ACC112 (cell line): Measurements from ENCODE around the gene TMEM132E.
A peak's percentile ranks its signal among the peaks of the same experiment; 100 is the strongest.

Experiments used
- H2AFZ ChIP-seq: fragments of 200-600 bp; sonication (generic); one replicate; pipeline ENCODE4 v1.6.0; 2017; ENCODE audit warnings: antibody characterized with exemption, low read length; ENCODE audit not compliant: unreplicated experiment
- H3K27ac ChIP-seq: fragments of 200-600 bp; sonication (generic); 2 replicates; pipeline ENCODE4 v1.5.1; 2014; ENCODE audit warnings: low read depth, mild to moderate bottlenecking, antibody characterized with exemption, low read length, moderate library complexity
- H3K27me3 ChIP-seq: fragments of 200-600 bp; sonication (generic); 2 replicates; pipeline ENCODE4 v1.6.1; 2014; ENCODE audit warnings: mild to moderate bottlenecking, antibody characterized with exemption, low read length, moderate library complexity, mixed read lengths; ENCODE audit not compliant: insufficient read depth
- H3K36me3 ChIP-seq: fragments of 200-600 bp; sonication (generic); 2 replicates; pipeline ENCODE4 v1.6.1; 2016; ENCODE audit warnings: mild to moderate bottlenecking, antibody characterized with exemption, low read length, moderate library complexity, mixed read lengths; ENCODE audit not compliant: insufficient read depth
- H3K4me1 ChIP-seq: fragments of 200-600 bp; sonication (generic); one replicate; pipeline ENCODE4 v1.6.1; 2016; ENCODE audit warnings: low read length, mixed read lengths; ENCODE audit not compliant: insufficient read depth, unreplicated experiment, control insufficient read depth
- H3K4me3 ChIP-seq: fragments of 200-600 bp; sonication (generic); 2 replicates; pipeline ENCODE4 v1.5.1; 2014; ENCODE audit warnings: mild to moderate bottlenecking, low read depth, low read length
- H3K79me2 ChIP-seq: fragments of 200-600 bp; sonication (generic); one replicate; pipeline ENCODE4 v1.6.0; 2016; ENCODE audit warnings: low read length; ENCODE audit not compliant: control insufficient read depth, unreplicated experiment, insufficient read depth

The TMEM132E gene

GRCh38 chr17:34570506-34570905 lies 8.9 kb upstream of the TMEM132E start:
- Histone ChIP-seq H2AFZ (no peak overlapping the region), H3K27me3 (peaks cover 67% of the 10 kb centered on the region), H3K79me2 (no peaks in the 10 kb centered on the region), H3K4me3 (no peak overlapping the region), H3K4me1 (no peaks in the 10 kb centered on the region), H3K36me3 (no peaks in the 10 kb centered on the region), H3K27ac (no peak overlapping the region)

DNA sequence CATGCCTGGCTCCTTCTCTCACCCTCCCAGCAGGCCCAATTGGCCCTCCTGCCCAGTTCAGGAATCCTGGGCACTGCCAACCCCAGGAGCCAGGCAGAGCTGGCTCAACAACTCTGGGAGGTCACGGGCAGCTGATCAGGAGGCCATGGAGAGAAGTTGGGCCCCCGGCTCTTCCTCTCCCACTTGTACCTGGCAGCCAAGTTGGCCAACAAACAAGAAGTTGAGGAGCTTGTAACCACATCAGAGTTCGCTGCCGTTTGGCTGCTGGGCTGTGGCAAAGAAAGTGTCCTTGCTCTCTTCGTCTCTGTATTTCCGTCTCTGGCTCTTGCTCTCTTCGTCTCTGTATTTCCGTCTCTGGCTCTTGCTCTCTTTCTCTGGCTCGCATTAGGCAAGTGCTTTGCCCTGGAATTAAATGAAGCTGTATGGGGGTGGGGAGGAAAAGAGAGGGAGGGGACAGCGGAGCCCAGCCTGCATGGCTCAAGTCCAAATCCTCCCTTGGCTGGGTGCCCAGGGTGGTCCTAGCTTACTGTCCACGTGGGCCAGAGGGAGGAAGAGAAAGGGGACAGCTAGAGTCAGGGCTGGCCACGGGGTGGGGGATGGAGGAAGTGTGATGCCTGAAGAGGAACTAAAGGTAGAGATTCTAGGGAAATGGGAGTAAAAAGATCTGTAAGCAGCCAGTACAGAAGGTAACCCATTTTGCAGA lies 7.8 kb upstream of the TMEM132E start:
- no peak overlapping the region for H3K27ac ChIP-seq
- peaks cover 73% of the 10 kb centered on the region for H3K27me3 ChIP-seq

DNA sequence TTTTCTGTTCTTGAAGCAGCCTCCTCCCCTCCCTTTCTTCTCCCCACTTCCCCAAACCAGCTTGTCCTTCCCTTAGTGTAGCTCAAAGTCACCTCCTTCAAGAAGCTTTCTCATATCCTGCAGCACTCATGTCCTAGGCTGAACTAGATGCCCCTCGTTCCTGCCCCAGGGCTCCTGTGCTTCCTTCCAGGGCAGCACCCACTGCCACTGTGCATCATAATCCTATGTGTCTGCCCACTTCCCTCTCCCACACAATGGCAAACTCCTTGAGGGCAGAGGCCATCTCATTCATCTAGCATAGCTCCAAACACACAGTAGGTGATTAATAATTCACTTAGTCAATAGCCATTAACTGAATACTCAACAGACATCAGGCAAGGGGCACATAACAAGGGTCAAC lies 6.9 kb upstream of the TMEM132E start:
- H2AFZ ChIP-seq, result no peak overlapping the region
- no peak overlapping the region for H3K4me3 ChIP-seq
- H3K36me3 ChIP-seq, result no peaks in the 10 kb centered on the region
- H3K4me1 ChIP-seq, result no peaks in the 10 kb centered on the region
- peaks cover 79% of the 10 kb centered on the region for H3K27me3 ChIP-seq
- H3K27ac ChIP-seq, result no peak overlapping the region
- H3K79me2 ChIP-seq, result no peaks in the 10 kb centered on the region

More for the DNA sequence above, 7.8 kb upstream of the TMEM132E start:
- Histone ChIP-seq H3K4me1 (no peaks in the 10 kb centered on the region), H3K4me3 (no peak overlapping the region), H2AFZ (no peak overlapping the region), H3K79me2 (no peaks in the 10 kb centered on the region), H3K36me3 (no peaks in the 10 kb centered on the region)

DNA sequence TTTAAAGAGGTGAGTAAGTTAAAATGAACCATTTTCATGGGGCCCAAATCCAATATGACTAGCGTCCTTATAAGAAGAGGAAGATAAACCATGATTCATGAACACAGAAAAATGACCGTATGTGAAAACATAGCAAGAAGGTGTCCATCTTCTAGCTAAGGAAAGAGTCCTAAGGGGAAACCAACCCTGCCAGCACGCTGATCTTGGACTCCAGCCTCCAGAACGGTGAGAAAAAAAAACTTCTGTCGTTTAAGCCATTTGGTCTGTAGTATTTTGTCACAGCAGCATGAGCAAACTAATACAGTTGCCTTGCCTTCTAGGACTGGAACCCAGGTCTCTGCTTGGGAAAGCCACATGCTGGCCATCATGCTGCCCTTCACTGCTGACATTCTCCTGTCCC lies 4.2 kb upstream of the TMEM132E start:
- Histone ChIP-seq H3K4me3 (no peak overlapping the region), H3K4me1 (no peaks in the 10 kb centered on the region), H3K27me3 (peaks cover 88% of the 10 kb centered on the region), H3K36me3 (no peaks in the 10 kb centered on the region), H3K27ac (no peak overlapping the region), H2AFZ (no peak overlapping the region), H3K79me2 (no peaks in the 10 kb centered on the region)

- Histone ChIP-seq H3K79me2 (no peaks in the 10 kb centered on the region), H3K4me1 (no peaks in the 10 kb centered on the region), H3K27me3 (peaks cover 92% of the 10 kb centered on the region), H3K4me3 (no peak overlapping the region), H3K36me3 (no peaks in the 10 kb centered on the region), H2AFZ (no peak overlapping the region), H3K27ac (no peak overlapping the region)
Measured at GRCh38 chr17:34578016-34578415, 1.4 kb upstream of the TMEM132E start.

DNA sequence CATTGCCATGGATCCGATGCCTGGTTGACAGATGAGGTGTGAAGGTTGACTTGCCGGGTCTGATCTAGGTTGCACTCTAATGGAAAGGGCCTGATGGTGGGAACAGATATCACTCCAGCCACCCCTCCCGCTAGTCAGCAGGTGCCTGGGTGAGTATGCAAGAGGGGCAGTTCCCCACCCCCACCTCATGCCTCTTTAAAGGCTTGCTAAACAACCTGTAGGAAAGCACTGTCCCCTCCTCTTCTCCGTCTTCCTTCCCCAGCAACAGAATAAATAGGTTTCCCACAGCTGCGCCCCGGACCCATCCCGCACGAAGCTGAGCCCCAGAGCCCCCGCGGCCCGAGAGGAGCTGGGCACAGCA lies 746 bp upstream of the TMEM132E start:
- Histone ChIP-seq H3K4me3 (peak overlapping the region; percentile 49), H3K27ac (no peak overlapping the region), H2AFZ (no peak overlapping the region), H3K27me3 (peaks cover 92% of the 10 kb centered on the region), H3K36me3 (no peaks in the 10 kb centered on the region), H3K4me1 (no peaks in the 10 kb centered on the region), H3K79me2 (no peaks in the 10 kb centered on the region)

GRCh38 chr17:34579979-34580684 lies 750 bp downstream of the TMEM132E start:
- H3K4me1 ChIP-seq, result no peaks in the 10 kb centered on the region
- no peaks in the 10 kb centered on the region for H3K79me2 ChIP-seq
- H3K27ac ChIP-seq, result no peak overlapping the region
- peak overlapping the region; percentile 49 for H3K4me3 ChIP-seq
- no peaks in the 10 kb centered on the region for H3K36me3 ChIP-seq
- no peak overlapping the region for H2AFZ ChIP-seq
- peaks cover 95% of the 10 kb centered on the region for H3K27me3 ChIP-seq

DNA sequence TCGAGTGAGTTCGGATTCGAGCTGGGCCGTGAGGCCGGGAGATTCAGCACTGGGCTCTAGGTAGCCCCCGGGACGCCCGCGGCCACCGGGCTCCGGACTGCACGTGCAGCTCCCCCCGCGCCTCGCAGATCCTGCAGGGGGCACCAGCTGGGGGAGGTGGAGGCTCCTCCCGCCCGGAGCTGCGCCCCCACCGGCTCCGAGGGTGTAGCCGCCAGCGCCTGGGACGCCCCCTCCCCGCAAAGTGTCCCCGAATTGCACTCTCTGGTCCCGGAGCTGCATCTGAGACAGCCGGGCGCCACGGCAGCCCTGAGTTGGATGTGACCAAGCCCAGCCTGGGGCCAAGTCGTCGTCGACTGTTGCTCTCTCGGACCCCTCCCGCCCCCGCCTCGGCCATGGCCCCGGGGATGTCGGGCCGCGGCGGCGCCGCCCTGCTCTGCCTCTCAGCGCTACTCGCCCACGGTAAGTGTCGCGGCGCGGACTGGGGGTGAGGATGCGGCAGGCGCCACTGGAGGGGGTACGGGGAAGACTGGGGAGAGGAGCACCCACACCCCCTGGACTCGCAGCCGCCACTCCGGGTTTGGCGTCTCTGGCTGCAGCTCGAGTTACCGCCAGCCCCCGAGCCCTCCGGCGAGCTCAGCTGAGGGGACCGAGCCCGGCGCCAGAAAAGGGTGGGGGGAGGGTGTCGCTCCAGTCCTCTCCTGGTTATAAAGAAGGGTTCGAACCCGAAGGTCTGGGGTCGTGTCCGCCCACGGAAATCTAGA lies 1.5 kb downstream of the TMEM132E start:
- Histone ChIP-seq H3K36me3 (no peaks in the 10 kb centered on the region), H3K4me3 (peak overlapping the region; percentile 49; the same call in 1 of the 2 replicates), H3K27ac (no peak overlapping the region), H3K27me3 (peaks cover 95% of the 10 kb centered on the region), H3K79me2 (no peaks in the 10 kb centered on the region), H2AFZ (no peak overlapping the region), H3K4me1 (no peaks in the 10 kb centered on the region)

- no peaks in the 10 kb centered on the region for H3K36me3 ChIP-seq
- peaks cover 100% of the 10 kb centered on the region for H3K27me3 ChIP-seq
- no peaks in the 10 kb centered on the region for H3K79me2 ChIP-seq
- no peak overlapping the region for H3K27ac ChIP-seq
- H2AFZ ChIP-seq, result no peak overlapping the region
- no peaks in the 10 kb centered on the region for H3K4me1 ChIP-seq
- H3K4me3 ChIP-seq, result no peak overlapping the region
Measured at GRCh38 chr17:34581446-34582184, 2.2 kb downstream of the TMEM132E start.

- Histone ChIP-seq H3K27me3 (peaks cover 98% of the 10 kb centered on the region), H3K4me3 (no peak overlapping the region), H3K27ac (no peak overlapping the region), H2AFZ (no peak overlapping the region), H3K79me2 (no peaks in the 10 kb centered on the region), H3K36me3 (no peaks in the 10 kb centered on the region), H3K4me1 (no peaks in the 10 kb centered on the region)
Measured at GRCh38 chr17:34582185-34582900, 3.0 kb downstream of the TMEM132E start.
